B cell (primary cell): ENCODE data around the gene POU2AF1. TPM values are rescaled to one million over a fixed set of nuclear protein-coding genes. Genes with fewer than 3 reads are reported as not detected.

ENCODE experiments used
- ATAC-seq: fragments of 200-7000 bp; cut with Tn5 transposase; one replicate; pipeline ENCODE4 v1.10.0; 2021; ENCODE audit warnings: low read depth, mild to moderate bottlenecking, moderate number of reproducible peaks, moderate library complexity
- CTCF ChIA-PET: fragments of 350-600 bp; sonication (Branson Sonifier 250); formaldehyde crosslinking; loops from one replicate; lab custom pipeline; 2021; ENCODE audit warnings: antibody characterized with exemption, inconsistent platforms; lab: Charles Lee
- POLR2A ChIA-PET: fragments of 350-600 bp; sonication (Branson Sonifier 250); formaldehyde crosslinking; loops from one replicate; lab custom pipeline; 2021; ENCODE audit warnings: antibody characterized with exemption; lab: Charles Lee
- DNase-seq: peaks from one replicate; pipeline ENCODE4 v3.0.0; 2013
- H2AFZ ChIP-seq: 2 replicates; pipeline ENCODE4 v1.6.1; 2012; ENCODE audit warnings: mild to moderate bottlenecking, low read depth, low read length; ENCODE audit not compliant: insufficient read depth, poor library complexity, severe bottlenecking
- H3K27ac ChIP-seq, 2 donors: 1 replicate in 1 of 2; 2 replicates in 1 of 2; pipeline ENCODE4 v1.5.1; 2012 to 2013; ENCODE audit warnings: low read length in 2 of 2, mild to moderate bottlenecking in 2 of 2, moderate library complexity in 1 of 2
- H3K27me3 ChIP-seq, 4 experiments: fragments of 200-600 bp in 1 of 4; sonication (generic) in 1 of 4; replicated peaks in 1 of 4; 1 replicate in 2 of 4; 2 replicates in 2 of 4; pipeline versions ENCODE4 v1.6.1 to v1.7.0; 2013 to 2016; ENCODE audit warnings: low read length in 3 of 4, mild to moderate bottlenecking in 2 of 4, mixed read lengths in 1 of 4, moderate library complexity in 1 of 4; ENCODE audit not compliant: insufficient read depth in 4 of 4, control insufficient read depth in 3 of 4; ENCODE audit errors: control extremely low read depth in 1 of 4
- H3K36me3 ChIP-seq, 2 experiments: replicated peaks in 1 of 2; 1 replicate in 1 of 2; 2 replicates in 1 of 2; pipeline versions ENCODE4 v1.6.1 to v1.7.1; 2013; ENCODE audit warnings: low read length in 1 of 2; ENCODE audit not compliant: insufficient read depth in 2 of 2, control insufficient read depth in 1 of 2; ENCODE audit errors: control extremely low read depth in 1 of 2, extremely low read depth in 1 of 2
- H3K4me1 ChIP-seq, 2 donors: fragments of 200-600 bp in 1 of 2; sonication (generic) in 1 of 2; 1 replicate in 1 of 2; 2 replicates in 1 of 2; pipeline versions ENCODE4 v1.5.1 to v1.6.1; 2013 to 2017; ENCODE audit warnings: low read length in 2 of 2; ENCODE audit not compliant: control insufficient read depth in 2 of 2, insufficient read depth in 2 of 2
- H3K4me2 ChIP-seq: replicated peaks from 2 replicates; pipeline ENCODE3; 2012; ENCODE audit warnings: mild to moderate bottlenecking, low read depth, low read length; ENCODE audit not compliant: poor library complexity, severe bottlenecking
- H3K4me3 ChIP-seq, 5 experiments: fragments of 200-600 bp in 1 of 5; sonication (generic) in 1 of 5; 1 replicate in 3 of 5; 2 replicates in 2 of 5; pipeline versions ENCODE4 v1.5.1 to v1.7.0; 2011 to 2016; ENCODE audit warnings: low read length in 4 of 5, mild to moderate bottlenecking in 4 of 5, low read depth in 2 of 5, control low read depth in 1 of 5, moderate library complexity in 1 of 5; ENCODE audit not compliant: insufficient read depth in 1 of 5; ENCODE audit errors: control extremely low read depth in 1 of 5, extremely low read depth in 1 of 5
- H3K79me2 ChIP-seq: fragments of 200-600 bp; sonication (generic); one replicate; pipeline ENCODE4 v1.6.0; 2016; ENCODE audit warnings: low read length; ENCODE audit not compliant: control insufficient read depth, insufficient read depth
- H3K9ac ChIP-seq: fragments of 200-600 bp; sonication (generic); 2 replicates; pipeline ENCODE4 v1.6.1; 2017; ENCODE audit warnings: mild to moderate bottlenecking, low read length, moderate library complexity
- H3K9me3 ChIP-seq, 3 donors: one replicate each; pipeline versions ENCODE4 v1.6.1 to v1.7.1; 2013; ENCODE audit warnings: low read length in 2 of 3; ENCODE audit not compliant: control insufficient read depth in 2 of 3, insufficient read depth in 1 of 3; ENCODE audit errors: control extremely low read depth in 1 of 3
- H4K20me1 ChIP-seq: 2 replicates; pipeline ENCODE4 v1.6.0; 2012; ENCODE audit warnings: mild to moderate bottlenecking, low read length; ENCODE audit not compliant: insufficient read depth, control insufficient read depth, poor library complexity, severe bottlenecking
- H3K27ac Mint-ChIP-seq: one replicate; pipeline ENCODE4 v1.8.0; 2021; ENCODE audit warnings: mixed read lengths
- H3K27me3 Mint-ChIP-seq: one replicate; pipeline ENCODE4 v1.8.0; 2021; ENCODE audit warnings: mixed read lengths
- H3K4me1 Mint-ChIP-seq: one replicate; pipeline ENCODE4 v1.8.0; 2021; ENCODE audit warnings: mixed read lengths
- H3K4me3 Mint-ChIP-seq: one replicate; pipeline ENCODE4 v1.8.0; 2021; ENCODE audit warnings: mixed read lengths
- H3K9me3 Mint-ChIP-seq: one replicate; pipeline ENCODE4 v1.8.0; 2022; ENCODE audit warnings: mixed read lengths; ENCODE audit not compliant: insufficient read depth
- EZH2 ChIP-seq: IDR thresholded peaks from 2 replicates; pipeline ENCODE4 v1.6.1; 2012; ENCODE audit warnings: borderline replicate concordance, low read depth, mild to moderate bottlenecking, moderate library complexity, low read length; ENCODE audit not compliant: insufficient read depth, poor library complexity, severe bottlenecking
- WGBS: methylation state at CpG from one replicate; pipeline ENCODE4 v1.1.5; 2013; ENCODE audit warnings: missing lambda C conversion rate; ENCODE audit not compliant: insufficient coverage; 5-methylcytosine and 5-hydroxymethylcytosine counted together
- intact Hi-C: fragments of 100-400 bp; cut with micrococcal nuclease; formaldehyde crosslinking; loops from one replicate; pipeline ENCODE4 v1.10.0; 2022
- polyA plus RNA-seq: library from polyadenylated mRNA; depleted of rRNA; stranded (reverse); fragments of >200 nt; gene quantifications from 2 replicates; pipeline ENCODE4 v1.2.3, GENCODE V29; 2012
- total RNA-seq, 2 donors: library from RNA; stranded (reverse); fragments of 120-200 nt in 1 of 2; gene quantifications; 1 replicate in 1 of 2; 2 replicates in 1 of 2; pipeline versions ENCODE4 v1.2.3 to v1.2.4, GENCODE V29; 2013 to 2022
- TF ChIP-seq, protein P1 (sequence below): fragments of 200-600 bp; IDR thresholded peaks from one replicate; pipeline ENCODE4 v1.8.0; 2022; ENCODE audit warnings: antibody characterized with exemption, mild to moderate bottlenecking

POU2AF1 gene
- total and polyA plus RNA-seq, 2 donors (not counting 1 experiment from before 2014, with no cell fraction given), result 308 to 407 TPM

DNA sequence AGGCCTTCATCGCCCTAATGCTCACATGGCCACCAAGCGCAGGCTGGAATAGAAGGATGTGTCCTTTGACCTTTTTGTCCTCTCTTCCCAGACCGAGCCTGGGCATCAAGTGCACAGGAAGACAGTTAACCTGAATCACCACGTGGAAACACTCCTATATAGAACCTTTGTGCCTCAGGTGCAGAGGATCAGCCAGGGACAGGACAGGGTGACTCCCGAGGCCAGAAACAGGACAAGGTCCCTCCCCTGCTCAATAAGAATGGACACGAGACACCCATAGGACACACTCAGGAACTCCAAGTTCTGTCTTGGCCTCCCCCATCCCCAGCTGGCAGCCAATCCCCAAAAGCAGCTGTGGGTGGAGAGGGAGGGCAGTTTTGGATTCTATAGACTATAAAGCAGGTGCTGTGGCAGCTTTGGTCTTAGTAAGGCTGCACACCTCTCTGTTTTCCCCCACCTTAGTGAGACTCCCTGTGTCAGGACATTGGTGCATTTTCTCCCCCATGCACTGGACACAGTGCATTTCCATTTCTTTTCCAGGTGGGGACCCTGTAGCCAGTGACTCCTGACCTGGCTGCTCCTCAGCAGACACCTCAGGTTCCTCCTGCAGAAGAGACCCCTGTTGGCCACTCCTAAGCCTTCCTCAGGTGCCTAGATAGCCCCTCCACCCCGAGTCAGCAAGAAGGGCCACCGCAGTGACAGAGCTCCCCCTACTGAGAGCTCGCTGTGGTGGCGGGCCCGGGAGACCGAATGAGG lies 43.6 kb upstream of the POU2AF1 start:
- H3K36me3 ChIP-seq, result no peaks in the 10 kb centered on the region
- H3K9me3 Mint-ChIP-seq, result no peaks in the 10 kb centered on the region
- H3K27ac ChIP-seq, result no peak overlapping the region
- no peak overlapping the region for H3K9ac ChIP-seq
- H3K4me3 Mint-ChIP-seq, result peak overlapping the region; percentile 64
- H3K4me1 Mint-ChIP-seq, result peaks cover 58% of the 10 kb centered on the region
- WGBS, result 41% methylated on average over 10 of the region's 12 CpGs
- peaks cover 58% of the 10 kb centered on the region in 2 donors for H3K4me1 ChIP-seq
- intact Hi-C loops, result loop anchor here (1.0 to 10.0 kb wide), 7 partner anchors 24 to 708 kb away; partner anchors contain the start of gene ARHGAP20
- H3K27me3 Mint-ChIP-seq, result no peaks in the 10 kb centered on the region
- H4K20me1 ChIP-seq, result no peaks in the 10 kb centered on the region
- TF ChIP-seq, protein P1, sequence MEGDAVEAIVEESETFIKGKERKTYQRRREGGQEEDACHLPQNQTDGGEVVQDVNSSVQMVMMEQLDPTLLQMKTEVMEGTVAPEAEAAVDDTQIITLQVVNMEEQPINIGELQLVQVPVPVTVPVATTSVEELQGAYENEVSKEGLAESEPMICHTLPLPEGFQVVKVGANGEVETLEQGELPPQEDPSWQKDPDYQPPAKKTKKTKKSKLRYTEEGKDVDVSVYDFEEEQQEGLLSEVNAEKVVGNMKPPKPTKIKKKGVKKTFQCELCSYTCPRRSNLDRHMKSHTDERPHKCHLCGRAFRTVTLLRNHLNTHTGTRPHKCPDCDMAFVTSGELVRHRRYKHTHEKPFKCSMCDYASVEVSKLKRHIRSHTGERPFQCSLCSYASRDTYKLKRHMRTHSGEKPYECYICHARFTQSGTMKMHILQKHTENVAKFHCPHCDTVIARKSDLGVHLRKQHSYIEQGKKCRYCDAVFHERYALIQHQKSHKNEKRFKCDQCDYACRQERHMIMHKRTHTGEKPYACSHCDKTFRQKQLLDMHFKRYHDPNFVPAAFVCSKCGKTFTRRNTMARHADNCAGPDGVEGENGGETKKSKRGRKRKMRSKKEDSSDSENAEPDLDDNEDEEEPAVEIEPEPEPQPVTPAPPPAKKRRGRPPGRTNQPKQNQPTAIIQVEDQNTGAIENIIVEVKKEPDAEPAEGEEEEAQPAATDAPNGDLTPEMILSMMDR, result peak; percentile 88
- no peak for TF ChIP-seq EZH2
- H3K4me2 ChIP-seq, result peak overlapping the region; percentile 29
- peak overlapping the region; percentile 23 for H2AFZ ChIP-seq
- DNase-seq (peak; percentile 84), ATAC-seq (peak; percentile 83)
- ChIA-PET POLR2A (interaction anchor here (0.6 to 11.9 kb wide), 9 partner anchors 13 to 140 kb away, joined by 3 to 314 read pairs (median 4); partner anchors contain the start of gene POU2AF1), CTCF (interaction anchor here (0.8 to 27.6 kb wide), 42 partner anchors 9 to 1225 kb away, joined by 3 to 922 read pairs (median 6); partner anchors contain the start of genes POU2AF1 and POU2AF3)
- peak overlapping the region; percentile 90 for H3K27ac Mint-ChIP-seq
- no peak overlapping the region for H3K4me3 ChIP-seq
- H3K9me3 ChIP-seq, result peaks cover 0 to 9% (median 0%) of the 10 kb centered on the region in 3 donors
- H3K27me3 ChIP-seq, result no peaks in the 10 kb centered on the region
- peaks cover 51% of the 10 kb centered on the region for H3K79me2 ChIP-seq
